ENCODE results near the gene NFXL1.

DNA sequence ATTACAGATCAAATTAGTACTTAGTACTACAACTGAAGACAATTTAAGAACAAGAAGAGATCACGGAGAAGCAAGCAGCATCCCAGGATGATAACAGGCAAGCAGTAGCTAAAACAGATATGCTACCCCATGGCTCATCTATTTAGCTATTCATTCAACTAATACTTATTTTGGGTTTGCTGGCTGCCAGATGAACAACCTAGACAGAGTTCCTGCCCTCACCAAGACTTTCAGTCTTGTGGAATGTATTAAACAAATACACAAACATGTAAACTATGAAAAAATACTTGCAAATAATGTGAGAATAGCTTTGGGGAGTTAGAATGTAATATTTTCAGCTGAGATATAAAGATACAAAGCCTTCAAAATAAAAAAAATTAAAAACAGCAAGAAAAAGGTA lies 74.1 kb downstream of the NFXL1 start:
- TF ChIP-seq, protein P1, sequence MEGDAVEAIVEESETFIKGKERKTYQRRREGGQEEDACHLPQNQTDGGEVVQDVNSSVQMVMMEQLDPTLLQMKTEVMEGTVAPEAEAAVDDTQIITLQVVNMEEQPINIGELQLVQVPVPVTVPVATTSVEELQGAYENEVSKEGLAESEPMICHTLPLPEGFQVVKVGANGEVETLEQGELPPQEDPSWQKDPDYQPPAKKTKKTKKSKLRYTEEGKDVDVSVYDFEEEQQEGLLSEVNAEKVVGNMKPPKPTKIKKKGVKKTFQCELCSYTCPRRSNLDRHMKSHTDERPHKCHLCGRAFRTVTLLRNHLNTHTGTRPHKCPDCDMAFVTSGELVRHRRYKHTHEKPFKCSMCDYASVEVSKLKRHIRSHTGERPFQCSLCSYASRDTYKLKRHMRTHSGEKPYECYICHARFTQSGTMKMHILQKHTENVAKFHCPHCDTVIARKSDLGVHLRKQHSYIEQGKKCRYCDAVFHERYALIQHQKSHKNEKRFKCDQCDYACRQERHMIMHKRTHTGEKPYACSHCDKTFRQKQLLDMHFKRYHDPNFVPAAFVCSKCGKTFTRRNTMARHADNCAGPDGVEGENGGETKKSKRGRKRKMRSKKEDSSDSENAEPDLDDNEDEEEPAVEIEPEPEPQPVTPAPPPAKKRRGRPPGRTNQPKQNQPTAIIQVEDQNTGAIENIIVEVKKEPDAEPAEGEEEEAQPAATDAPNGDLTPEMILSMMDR (conservative IDR thresholded peaks at IDR 0.05) = no peak
- no peak for TF ChIP-seq EZH2 (IDR thresholded peaks at IDR 0.05; ENCODE audit: low read depth)

Data from PC-9 (cell line).